Upper lobe of left lung (tissue), 4 donors: ENCODE data around the gene NEURL1.

Experiments
- EP300 ChIP-seq, 4 donors: sonication (generic); formaldehyde crosslinking; IDR thresholded peaks; one replicate each; pipeline ENCODE4 v1.5.1; 2017; ENCODE audit warnings: antibody characterized with exemption in 4 of 4, control low read depth in 2 of 4
- POLR2A ChIP-seq, 4 donors: fragments of 450-650 bp; IDR thresholded peaks; one replicate each; pipeline ENCODE4 v1.5.1; 2016 to 2017; ENCODE audit warnings: antibody characterized with exemption in 4 of 4, mild to moderate bottlenecking in 2 of 4
- POLR2AphosphoS5 ChIP-seq, 2 donors: sonication (generic); formaldehyde crosslinking; IDR thresholded peaks; one replicate each; pipeline ENCODE4 v1.5.1; 2017; ENCODE audit warnings: antibody characterized with exemption in 2 of 2
- TF ChIP-seq, protein P1 (sequence below), 6 experiments: fragments of 450-650 bp in 4 of 6; fragments of 200-600 bp in 2 of 6; sonication (generic) in 2 of 6; IDR thresholded peaks; one replicate each; pipeline ENCODE4 v1.5.1; 2016 to 2019; ENCODE audit warnings: antibody characterized with exemption in 6 of 6

DNA sequence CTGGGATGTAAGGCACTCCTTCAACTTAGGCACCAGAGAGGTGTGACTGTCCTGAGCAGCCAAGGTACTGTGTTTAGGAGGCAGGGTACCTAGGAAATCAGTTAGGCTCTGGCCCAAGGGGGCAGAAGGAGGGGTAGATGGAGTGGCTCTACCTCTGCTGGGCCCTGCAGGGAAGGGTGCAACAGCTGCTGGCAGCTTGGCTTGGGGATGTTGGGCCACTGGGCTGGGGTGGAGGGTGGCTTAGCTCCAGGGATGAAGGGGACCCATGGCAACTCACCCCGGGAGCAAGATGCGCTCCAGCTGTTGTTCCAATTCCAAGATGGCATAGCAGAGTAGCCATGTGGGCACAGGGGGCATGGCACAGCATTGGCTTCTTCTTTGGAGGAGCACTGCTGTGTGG is 42.1 kb downstream of the NEURL1 start:
- TF ChIP-seq, protein P1, sequence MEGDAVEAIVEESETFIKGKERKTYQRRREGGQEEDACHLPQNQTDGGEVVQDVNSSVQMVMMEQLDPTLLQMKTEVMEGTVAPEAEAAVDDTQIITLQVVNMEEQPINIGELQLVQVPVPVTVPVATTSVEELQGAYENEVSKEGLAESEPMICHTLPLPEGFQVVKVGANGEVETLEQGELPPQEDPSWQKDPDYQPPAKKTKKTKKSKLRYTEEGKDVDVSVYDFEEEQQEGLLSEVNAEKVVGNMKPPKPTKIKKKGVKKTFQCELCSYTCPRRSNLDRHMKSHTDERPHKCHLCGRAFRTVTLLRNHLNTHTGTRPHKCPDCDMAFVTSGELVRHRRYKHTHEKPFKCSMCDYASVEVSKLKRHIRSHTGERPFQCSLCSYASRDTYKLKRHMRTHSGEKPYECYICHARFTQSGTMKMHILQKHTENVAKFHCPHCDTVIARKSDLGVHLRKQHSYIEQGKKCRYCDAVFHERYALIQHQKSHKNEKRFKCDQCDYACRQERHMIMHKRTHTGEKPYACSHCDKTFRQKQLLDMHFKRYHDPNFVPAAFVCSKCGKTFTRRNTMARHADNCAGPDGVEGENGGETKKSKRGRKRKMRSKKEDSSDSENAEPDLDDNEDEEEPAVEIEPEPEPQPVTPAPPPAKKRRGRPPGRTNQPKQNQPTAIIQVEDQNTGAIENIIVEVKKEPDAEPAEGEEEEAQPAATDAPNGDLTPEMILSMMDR (IDR thresholded peaks at IDR 0.05): no peak
- TF ChIP-seq POLR2A (IDR thresholded peaks at IDR 0.05) (no peak), EP300 (IDR thresholded peaks at IDR 0.05) (no peak), POLR2AphosphoS5 (IDR thresholded peaks at IDR 0.05) (no peak)
